ENCODE data around the gene PDE4D. TPM values are rescaled to one million over a fixed set of nuclear protein-coding genes. Genes with fewer than 3 reads are reported as not detected.

Gene PDE4D
- total RNA-seq, 5 donors from 2014 or later (not counting 1 experiment from before 2014, with no cell fraction given), result 45.1 to 136 (median 64.9) TPM

- no peak overlapping the region for H3K27ac Mint-ChIP-seq
- no peaks in the 10 kb centered on the region for H3K9me3 Mint-ChIP-seq
- peaks cover 11 to 19% of the 10 kb centered on the region in 2 donors for H3K27me3 Mint-ChIP-seq
- Histone ChIP-seq H3K36me3 (ENCODE audit: control insufficient read depth in 2 of 2, extremely low read depth in 1 of 2, insufficient read depth in 1 of 2, low read length in 1 of 2) (no peaks in the 10 kb centered on the region), H3K9me3 (no peaks in the 10 kb centered on the region), H3K4me1 (ENCODE audit: control insufficient read depth in 1 of 2, extremely low read depth in 1 of 2, insufficient read depth in 2 of 2, low read length in 2 of 2) (peaks cover 0 to 2% of the 10 kb centered on the region in 2 experiments), H3K27me3 (replicated peaks in 1 of 2; ENCODE audit: control insufficient read depth in 2 of 2, extremely low read depth in 1 of 2, insufficient read depth in 2 of 2, low read length in 1 of 2) (peaks cover 0 to 9% of the 10 kb centered on the region in 2 experiments), H3K4me3 (ENCODE audit: control insufficient read depth in 1 of 2, extremely low read depth in 1 of 2, low read length in 1 of 2) (no peak overlapping the region), H3K27ac (ENCODE audit: low read length) (no peak overlapping the region)
- ATAC-seq (replicated peaks in 1 of 4) (no peak), DNase-seq (no peak)
- WGBS (ENCODE audit: insufficient coverage), result no CpG with 5 or more reads among the region's 4 CpGs
- ChIA-PET POLR2A (no interaction called here), CTCF (interaction anchor here (0.5 to 4.7 kb wide), 27 partner anchors 9 to 616 kb away, joined by 3 to 42 read pairs (median 4); no protein-coding TSS in a partner anchor)
- H3K4me3 Mint-ChIP-seq, result no peak overlapping the region
- peaks cover 4 to 7% (median 6%) of the 10 kb centered on the region in 3 donors for H3K4me1 Mint-ChIP-seq
- no peaks in the 10 kb centered on the region for H3K36me3 Mint-ChIP-seq
Measured at GRCh38 chr5:59187857-59188256, 705.7 kb downstream of the PDE4D start.

- no peak overlapping the region for H3K27ac Mint-ChIP-seq
- H3K4me1 Mint-ChIP-seq, result peaks cover 4 to 7% (median 6%) of the 10 kb centered on the region in 3 donors
- no peak overlapping the region for H3K4me3 ChIP-seq (ENCODE audit: control insufficient read depth in 1 of 2, extremely low read depth in 1 of 2, low read length in 1 of 2)
- POLR2A ChIA-PET, result no interaction called here
- ATAC-seq (replicated peaks in 1 of 4), result no peak
- no peak overlapping the region for H3K27ac ChIP-seq (ENCODE audit: low read length)
- H3K36me3 ChIP-seq (ENCODE audit: control insufficient read depth in 2 of 2, extremely low read depth in 1 of 2, insufficient read depth in 1 of 2, low read length in 1 of 2), result no peaks in the 10 kb centered on the region
- no peaks in the 10 kb centered on the region for H3K36me3 Mint-ChIP-seq
- H3K27me3 ChIP-seq (replicated peaks in 1 of 2; ENCODE audit: control insufficient read depth in 2 of 2, extremely low read depth in 1 of 2, insufficient read depth in 2 of 2, low read length in 1 of 2), result peaks cover 0 to 9% of the 10 kb centered on the region in 2 experiments
- H3K9me3 Mint-ChIP-seq, result no peaks in the 10 kb centered on the region
- no CpG with 5 or more reads among the region's 8 CpGs for WGBS (ENCODE audit: insufficient coverage)
- no peak for DNase-seq
- no peaks in the 10 kb centered on the region for H3K9me3 ChIP-seq
- H3K4me1 ChIP-seq (ENCODE audit: control insufficient read depth in 1 of 2, extremely low read depth in 1 of 2, insufficient read depth in 2 of 2, low read length in 2 of 2), result peaks cover 0 to 2% of the 10 kb centered on the region in 2 experiments
- peaks cover 11 to 19% of the 10 kb centered on the region in 2 donors for H3K27me3 Mint-ChIP-seq
- H3K4me3 Mint-ChIP-seq, result no peak overlapping the region
- CTCF ChIA-PET, result interaction anchor here (0.7 to 4.1 kb wide), 5 partner anchors 154 to 300 kb away, joined by 3 to 42 read pairs (median 3); no protein-coding TSS in a partner anchor
Measured at GRCh38 chr5:59186623-59187022, 706.9 kb downstream of the PDE4D start.

- peaks cover 4 to 7% (median 6%) of the 10 kb centered on the region in 3 donors for H3K4me1 Mint-ChIP-seq
- CTCF ChIA-PET, result interaction anchor here (0.6 to 4.1 kb wide), 6 partner anchors 11 to 195 kb away, joined by 3 to 42 read pairs (median 3); no protein-coding TSS in a partner anchor
Measured at GRCh38 chr5:59185757-59186385, 707.7 kb downstream of the PDE4D start.

GRCh38 chr5:59184769-59185168 is 708.8 kb downstream of the PDE4D start:
- Mint-ChIP-seq H3K27ac (no peak overlapping the region), H3K9me3 (no peaks in the 10 kb centered on the region), H3K27me3 (peaks cover 9 to 17% of the 10 kb centered on the region in 2 donors), H3K4me1 (peaks cover 4 to 7% (median 6%) of the 10 kb centered on the region in 3 donors), H3K4me3 (no peak overlapping the region), H3K36me3 (no peaks in the 10 kb centered on the region)
- ChIA-PET CTCF (interaction anchor here (1.1 to 1.4 kb wide), 4 partner anchors 10 to 196 kb away, joined by 3 read pairs; no protein-coding TSS in a partner anchor), POLR2A (interaction anchor here in 1 of 2 donors (0.7 kb wide), 1 partner anchor 9 kb away, joined by 3 read pairs; no protein-coding TSS in a partner anchor)
- DNase-seq, result no peak
- H3K9me3 ChIP-seq, result no peaks in the 10 kb centered on the region
- H3K27me3 ChIP-seq (replicated peaks in 1 of 2; ENCODE audit: control insufficient read depth in 2 of 2, extremely low read depth in 1 of 2, insufficient read depth in 2 of 2, low read length in 1 of 2), result peaks cover 0 to 9% of the 10 kb centered on the region in 2 experiments
- H3K4me3 ChIP-seq (ENCODE audit: control insufficient read depth in 1 of 2, extremely low read depth in 1 of 2, low read length in 1 of 2), result no peak overlapping the region
- ATAC-seq (replicated peaks in 1 of 4), result no peak
- H3K27ac ChIP-seq (ENCODE audit: low read length), result no peak overlapping the region
- no peaks in the 10 kb centered on the region for H3K36me3 ChIP-seq (ENCODE audit: control insufficient read depth in 2 of 2, extremely low read depth in 1 of 2, insufficient read depth in 1 of 2, low read length in 1 of 2)
- WGBS (ENCODE audit: insufficient coverage), result 97% methylated on average over 3 of the region's 6 CpGs
- peaks cover 0 to 2% of the 10 kb centered on the region in 2 experiments for H3K4me1 ChIP-seq (ENCODE audit: control insufficient read depth in 1 of 2, extremely low read depth in 1 of 2, insufficient read depth in 2 of 2, low read length in 2 of 2)

More at GRCh38 chr5:59185757-59186385, 707.7 kb downstream of the PDE4D start:
- Histone ChIP-seq H3K4me1 (ENCODE audit: control insufficient read depth in 1 of 2, extremely low read depth in 1 of 2, insufficient read depth in 2 of 2, low read length in 2 of 2) (peaks cover 0 to 2% of the 10 kb centered on the region in 2 experiments), H3K27me3 (replicated peaks in 1 of 2; ENCODE audit: control insufficient read depth in 2 of 2, extremely low read depth in 1 of 2, insufficient read depth in 2 of 2, low read length in 1 of 2) (peaks cover 0 to 9% of the 10 kb centered on the region in 2 experiments), H3K9me3 (no peaks in the 10 kb centered on the region), H3K4me3 (ENCODE audit: control insufficient read depth in 1 of 2, extremely low read depth in 1 of 2, low read length in 1 of 2) (no peak overlapping the region), H3K36me3 (ENCODE audit: control insufficient read depth in 2 of 2, extremely low read depth in 1 of 2, insufficient read depth in 1 of 2, low read length in 1 of 2) (no peaks in the 10 kb centered on the region), H3K27ac (ENCODE audit: low read length) (no peak overlapping the region)
- no peaks in the 10 kb centered on the region for H3K36me3 Mint-ChIP-seq
- H3K4me3 Mint-ChIP-seq, result no peak overlapping the region
- no peak for ATAC-seq (replicated peaks in 1 of 4)
- no peak overlapping the region for H3K27ac Mint-ChIP-seq
- H3K9me3 Mint-ChIP-seq, result no peaks in the 10 kb centered on the region
- POLR2A ChIA-PET, result no interaction called here
- peaks cover 11 to 19% of the 10 kb centered on the region in 2 donors for H3K27me3 Mint-ChIP-seq
- DNase-seq, result no peak
- no CpG with 5 or more reads among the region's 5 CpGs for WGBS (ENCODE audit: insufficient coverage)

GRCh38 chr5:59182760-59183159 is 710.8 kb downstream of the PDE4D start:
- Mint-ChIP-seq H3K4me3 (no peak overlapping the region), H3K27me3 (peaks cover 0 to 3% of the 10 kb centered on the region in 2 donors), H3K9me3 (no peaks in the 10 kb centered on the region), H3K4me1 (peaks cover 0 to 4% (median 0%) of the 10 kb centered on the region in 3 donors), H3K36me3 (no peaks in the 10 kb centered on the region), H3K27ac (no peak overlapping the region)
- ChIA-PET CTCF (interaction anchor here (1.0 to 1.1 kb wide), 3 partner anchors 10 to 617 kb away, joined by 3 to 4 read pairs (median 3); no protein-coding TSS in a partner anchor), POLR2A (interaction anchor here in 1 of 2 donors (0.6 kb wide), 1 partner anchor 1027 kb away, joined by 3 read pairs; no protein-coding TSS in a partner anchor)
- Histone ChIP-seq H3K27me3 (replicated peaks in 1 of 2; ENCODE audit: control insufficient read depth in 2 of 2, extremely low read depth in 1 of 2, insufficient read depth in 2 of 2, low read length in 1 of 2) (no peaks in the 10 kb centered on the region), H3K36me3 (ENCODE audit: control insufficient read depth in 2 of 2, extremely low read depth in 1 of 2, insufficient read depth in 1 of 2, low read length in 1 of 2) (no peaks in the 10 kb centered on the region), H3K4me1 (ENCODE audit: control insufficient read depth in 1 of 2, extremely low read depth in 1 of 2, insufficient read depth in 2 of 2, low read length in 2 of 2) (no peaks in the 10 kb centered on the region), H3K9me3 (no peaks in the 10 kb centered on the region), H3K27ac (ENCODE audit: low read length) (no peak overlapping the region), H3K4me3 (ENCODE audit: control insufficient read depth in 1 of 2, extremely low read depth in 1 of 2, low read length in 1 of 2) (no peak overlapping the region)
- no peak for DNase-seq
- WGBS (ENCODE audit: insufficient coverage), result no CpG with 5 or more reads among the region's 3 CpGs
- ATAC-seq (replicated peaks in 1 of 4), result no peak

- no peaks in the 10 kb centered on the region for H3K9me3 Mint-ChIP-seq
- H3K36me3 Mint-ChIP-seq, result no peaks in the 10 kb centered on the region
- H3K27me3 Mint-ChIP-seq, result no peaks in the 10 kb centered on the region
- WGBS (ENCODE audit: insufficient coverage), result no CpG with 5 or more reads among the region's 2 CpGs
- H3K4me3 ChIP-seq (ENCODE audit: control insufficient read depth in 1 of 2, extremely low read depth in 1 of 2, low read length in 1 of 2), result no peak overlapping the region
- ATAC-seq (replicated peaks in 1 of 4) (no peak), DNase-seq (no peak)
- H3K27me3 ChIP-seq (replicated peaks in 1 of 2; ENCODE audit: control insufficient read depth in 2 of 2, extremely low read depth in 1 of 2, insufficient read depth in 2 of 2, low read length in 1 of 2), result no peaks in the 10 kb centered on the region
- H3K4me3 Mint-ChIP-seq, result no peak overlapping the region
- no peaks in the 10 kb centered on the region for H3K36me3 ChIP-seq (ENCODE audit: control insufficient read depth in 2 of 2, extremely low read depth in 1 of 2, insufficient read depth in 1 of 2, low read length in 1 of 2)
- no peak overlapping the region for H3K27ac ChIP-seq (ENCODE audit: low read length)
- no peaks in the 10 kb centered on the region for H3K9me3 ChIP-seq
- no peak overlapping the region for H3K27ac Mint-ChIP-seq
- ChIA-PET CTCF (interaction anchor here (0.7 to 2.0 kb wide), 6 partner anchors 9 to 294 kb away, joined by 3 to 6 read pairs (median 4); no protein-coding TSS in a partner anchor), POLR2A (no interaction called here)
- no peaks in the 10 kb centered on the region for H3K4me1 ChIP-seq (ENCODE audit: control insufficient read depth in 1 of 2, extremely low read depth in 1 of 2, insufficient read depth in 2 of 2, low read length in 2 of 2)
- H3K4me1 Mint-ChIP-seq, result peaks cover 0 to 4% (median 0%) of the 10 kb centered on the region in 3 donors
Measured at GRCh38 chr5:59180515-59180914, 713.0 kb downstream of the PDE4D start.
